ENCODE results near the gene PRKN.

The PRKN gene

DNA sequence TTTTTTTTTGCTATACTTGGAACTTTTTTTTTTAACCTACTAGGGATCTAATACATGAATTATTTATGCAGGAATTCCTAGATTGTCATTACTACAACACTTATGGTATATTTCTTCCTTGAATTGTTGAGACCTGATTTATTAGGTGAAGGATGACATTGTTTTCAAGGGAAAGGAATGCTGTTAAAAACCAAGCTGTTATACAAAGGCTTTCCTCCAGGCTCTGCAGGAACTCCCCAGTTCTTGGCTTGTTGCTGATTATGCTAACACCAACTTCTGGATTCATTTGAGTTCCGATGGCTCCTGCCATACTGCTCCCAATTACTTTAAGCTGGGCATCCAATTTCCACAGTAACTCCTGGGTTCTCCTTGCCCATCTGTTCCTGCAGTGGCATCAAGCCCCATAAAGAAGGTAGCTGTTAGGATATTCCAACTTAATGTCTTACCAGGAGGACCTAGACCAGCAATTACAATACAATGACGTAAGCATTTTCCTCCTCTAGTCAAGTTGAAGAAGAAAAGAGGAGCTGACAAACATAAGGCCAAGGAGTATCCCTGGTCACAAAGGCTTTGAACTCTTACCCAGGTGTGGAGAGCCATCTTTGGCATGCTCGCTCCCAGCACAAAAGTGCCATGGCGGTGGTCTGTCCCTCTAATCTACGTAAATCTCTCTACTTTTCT, 1237.8 kb downstream of the PRKN start:
- ATAC-seq = no peak
- TF ChIP-seq PPARA (CRISPR knock-in tag; IDR thresholded peaks at IDR 0.05; ENCODE audit: borderline replicate concordance) (no peak), BACH2 (CRISPR knock-in tag; IDR thresholded peaks at IDR 0.05; ENCODE audit: borderline replicate concordance) (no peak), ESRRG (CRISPR knock-in tag; IDR thresholded peaks at IDR 0.05) (no peak)
- TF ChIP-seq, protein P1, sequence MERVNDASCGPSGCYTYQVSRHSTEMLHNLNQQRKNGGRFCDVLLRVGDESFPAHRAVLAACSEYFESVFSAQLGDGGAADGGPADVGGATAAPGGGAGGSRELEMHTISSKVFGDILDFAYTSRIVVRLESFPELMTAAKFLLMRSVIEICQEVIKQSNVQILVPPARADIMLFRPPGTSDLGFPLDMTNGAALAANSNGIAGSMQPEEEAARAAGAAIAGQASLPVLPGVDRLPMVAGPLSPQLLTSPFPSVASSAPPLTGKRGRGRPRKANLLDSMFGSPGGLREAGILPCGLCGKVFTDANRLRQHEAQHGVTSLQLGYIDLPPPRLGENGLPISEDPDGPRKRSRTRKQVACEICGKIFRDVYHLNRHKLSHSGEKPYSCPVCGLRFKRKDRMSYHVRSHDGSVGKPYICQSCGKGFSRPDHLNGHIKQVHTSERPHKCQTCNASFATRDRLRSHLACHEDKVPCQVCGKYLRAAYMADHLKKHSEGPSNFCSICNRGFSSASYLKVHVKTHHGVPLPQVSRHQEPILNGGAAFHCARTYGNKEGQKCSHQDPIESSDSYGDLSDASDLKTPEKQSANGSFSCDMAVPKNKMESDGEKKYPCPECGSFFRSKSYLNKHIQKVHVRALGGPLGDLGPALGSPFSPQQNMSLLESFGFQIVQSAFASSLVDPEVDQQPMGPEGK (CRISPR knock-in tag; IDR thresholded peaks at IDR 0.05; ENCODE audit: borderline replicate concordance) = no peak
- TF ChIP-seq, protein P2, sequence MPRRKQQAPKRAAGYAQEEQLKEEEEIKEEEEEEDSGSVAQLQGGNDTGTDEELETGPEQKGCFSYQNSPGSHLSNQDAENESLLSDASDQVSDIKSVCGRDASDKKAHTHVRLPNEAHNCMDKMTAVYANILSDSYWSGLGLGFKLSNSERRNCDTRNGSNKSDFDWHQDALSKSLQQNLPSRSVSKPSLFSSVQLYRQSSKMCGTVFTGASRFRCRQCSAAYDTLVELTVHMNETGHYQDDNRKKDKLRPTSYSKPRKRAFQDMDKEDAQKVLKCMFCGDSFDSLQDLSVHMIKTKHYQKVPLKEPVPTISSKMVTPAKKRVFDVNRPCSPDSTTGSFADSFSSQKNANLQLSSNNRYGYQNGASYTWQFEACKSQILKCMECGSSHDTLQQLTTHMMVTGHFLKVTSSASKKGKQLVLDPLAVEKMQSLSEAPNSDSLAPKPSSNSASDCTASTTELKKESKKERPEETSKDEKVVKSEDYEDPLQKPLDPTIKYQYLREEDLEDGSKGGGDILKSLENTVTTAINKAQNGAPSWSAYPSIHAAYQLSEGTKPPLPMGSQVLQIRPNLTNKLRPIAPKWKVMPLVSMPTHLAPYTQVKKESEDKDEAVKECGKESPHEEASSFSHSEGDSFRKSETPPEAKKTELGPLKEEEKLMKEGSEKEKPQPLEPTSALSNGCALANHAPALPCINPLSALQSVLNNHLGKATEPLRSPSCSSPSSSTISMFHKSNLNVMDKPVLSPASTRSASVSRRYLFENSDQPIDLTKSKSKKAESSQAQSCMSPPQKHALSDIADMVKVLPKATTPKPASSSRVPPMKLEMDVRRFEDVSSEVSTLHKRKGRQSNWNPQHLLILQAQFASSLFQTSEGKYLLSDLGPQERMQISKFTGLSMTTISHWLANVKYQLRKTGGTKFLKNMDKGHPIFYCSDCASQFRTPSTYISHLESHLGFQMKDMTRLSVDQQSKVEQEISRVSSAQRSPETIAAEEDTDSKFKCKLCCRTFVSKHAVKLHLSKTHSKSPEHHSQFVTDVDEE (CRISPR knock-in tag; IDR thresholded peaks at IDR 0.05) = no peak

DNA sequence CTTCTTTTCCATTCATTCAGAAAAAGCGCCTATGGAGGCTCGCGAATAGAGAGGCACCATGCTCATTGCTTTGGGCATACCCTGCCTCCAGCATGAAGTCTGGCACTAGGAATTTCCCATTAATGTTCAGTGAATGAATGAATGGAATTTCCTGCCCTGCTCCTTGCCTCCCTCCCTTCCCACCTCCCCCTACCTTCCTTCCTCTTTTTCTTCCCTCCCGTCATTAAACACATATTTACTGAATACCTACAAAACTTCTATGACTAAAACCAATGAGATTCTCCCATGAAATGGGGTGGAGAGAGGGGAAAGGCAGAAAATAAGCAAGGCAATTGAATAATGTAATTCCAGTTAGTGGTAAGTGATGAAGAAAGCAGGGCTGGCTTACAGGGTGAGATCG, 1239.9 kb downstream of the PRKN start:
- ATAC-seq = peak; percentile 45; the same call in 2 of the 3 replicates
- TF ChIP-seq OSR1 (CRISPR knock-in tag; IDR thresholded peaks at IDR 0.05) (no peak), PPARA (CRISPR knock-in tag; IDR thresholded peaks at IDR 0.05; ENCODE audit: borderline replicate concordance) (no peak), ISL1 (CRISPR knock-in tag; IDR thresholded peaks at IDR 0.05) (no peak), ESRRG (CRISPR knock-in tag; IDR thresholded peaks at IDR 0.05) (no peak), TOX (CRISPR knock-in tag; IDR thresholded peaks at IDR 0.05; ENCODE audit: borderline replicate concordance) (no peak), BACH2 (CRISPR knock-in tag; IDR thresholded peaks at IDR 0.05; ENCODE audit: borderline replicate concordance) (no peak), ZC3H10 (CRISPR knock-in tag; IDR thresholded peaks at IDR 0.05) (no peak), ZFP3 (CRISPR knock-in tag; IDR thresholded peaks at IDR 0.05) (no peak), SNAI2 (CRISPR knock-in tag; IDR thresholded peaks at IDR 0.05) (no peak), GLIS3 (CRISPR knock-in tag; IDR thresholded peaks at IDR 0.05) (no peak), ZNF565 (CRISPR knock-in tag; conservative IDR thresholded peaks at IDR 0.05; ENCODE audit: low read depth) (no peak), RARB (CRISPR knock-in tag; IDR thresholded peaks at IDR 0.05) (no peak)
- TF ChIP-seq, protein P1 (CRISPR knock-in tag; IDR thresholded peaks at IDR 0.05; ENCODE audit: borderline replicate concordance) = no peak
- TF ChIP-seq, protein P2 (CRISPR knock-in tag; IDR thresholded peaks at IDR 0.05) = no peak
- TF ChIP-seq, protein P3, sequence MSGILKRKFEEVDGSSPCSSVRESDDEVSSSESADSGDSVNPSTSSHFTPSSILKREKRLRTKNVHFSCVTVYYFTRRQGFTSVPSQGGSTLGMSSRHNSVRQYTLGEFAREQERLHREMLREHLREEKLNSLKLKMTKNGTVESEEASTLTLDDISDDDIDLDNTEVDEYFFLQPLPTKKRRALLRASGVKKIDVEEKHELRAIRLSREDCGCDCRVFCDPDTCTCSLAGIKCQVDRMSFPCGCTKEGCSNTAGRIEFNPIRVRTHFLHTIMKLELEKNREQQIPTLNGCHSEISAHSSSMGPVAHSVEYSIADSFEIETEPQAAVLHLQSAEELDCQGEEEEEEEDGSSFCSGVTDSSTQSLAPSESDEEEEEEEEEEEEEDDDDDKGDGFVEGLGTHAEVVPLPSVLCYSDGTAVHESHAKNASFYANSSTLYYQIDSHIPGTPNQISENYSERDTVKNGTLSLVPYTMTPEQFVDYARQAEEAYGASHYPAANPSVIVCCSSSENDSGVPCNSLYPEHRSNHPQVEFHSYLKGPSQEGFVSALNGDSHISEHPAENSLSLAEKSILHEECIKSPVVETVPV (CRISPR knock-in tag; IDR thresholded peaks at IDR 0.05) = no peak
- TF ChIP-seq, protein P4, sequence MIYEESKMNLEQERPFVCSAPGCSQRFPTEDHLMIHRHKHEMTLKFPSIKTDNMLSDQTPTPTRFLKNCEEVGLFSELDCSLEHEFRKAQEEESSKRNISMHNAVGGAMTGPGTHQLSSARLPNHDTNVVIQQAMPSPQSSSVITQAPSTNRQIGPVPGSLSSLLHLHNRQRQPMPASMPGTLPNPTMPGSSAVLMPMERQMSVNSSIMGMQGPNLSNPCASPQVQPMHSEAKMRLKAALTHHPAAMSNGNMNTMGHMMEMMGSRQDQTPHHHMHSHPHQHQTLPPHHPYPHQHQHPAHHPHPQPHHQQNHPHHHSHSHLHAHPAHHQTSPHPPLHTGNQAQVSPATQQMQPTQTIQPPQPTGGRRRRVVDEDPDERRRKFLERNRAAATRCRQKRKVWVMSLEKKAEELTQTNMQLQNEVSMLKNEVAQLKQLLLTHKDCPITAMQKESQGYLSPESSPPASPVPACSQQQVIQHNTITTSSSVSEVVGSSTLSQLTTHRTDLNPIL (CRISPR knock-in tag; IDR thresholded peaks at IDR 0.05; ENCODE audit: low read depth) = no peak

Data from SK-N-SH treated with all-trans-retinoic acid at 6 μM for 48 hours (cell line).